ENCODE data around the gene PDE1A.

The PDE1A gene

GRCh38 chr2:182366628-182367027 lies 60.2 kb downstream of the PDE1A start:
- TF ChIP-seq REST (IDR thresholded peaks at IDR 0.05; ENCODE audit: insufficient read depth in 1 of 2, low read depth in 2 of 2, low read length in 2 of 2) (no peak), SIN3A (IDR thresholded peaks at IDR 0.05; ENCODE audit: borderline replicate concordance, insufficient read depth, low read length) (no peak), POLR2AphosphoS5 (IDR thresholded peaks at IDR 0.05; ENCODE audit: low read depth, low read length) (no peak), FOXP2 (optimal IDR thresholded peaks at IDR 0.05; ENCODE audit: borderline replicate concordance, extremely low read depth, extremely low read length, insufficient read depth) (no peak), TAF1 (IDR thresholded peaks at IDR 0.05; ENCODE audit: borderline replicate concordance, insufficient read depth, low read length) (no peak)

- TF ChIP-seq REST (IDR thresholded peaks at IDR 0.05; ENCODE audit: insufficient read depth in 1 of 2, low read depth in 2 of 2, low read length in 2 of 2) (no peak), TAF1 (IDR thresholded peaks at IDR 0.05; ENCODE audit: borderline replicate concordance, insufficient read depth, low read length) (no peak), POLR2AphosphoS5 (IDR thresholded peaks at IDR 0.05; ENCODE audit: low read depth, low read length) (no peak)
Observed at GRCh38 chr2:182365855-182366254, 61.0 kb downstream of the PDE1A start.

GRCh38 chr2:182361477-182361876 lies 65.4 kb downstream of the PDE1A start:
- TF ChIP-seq REST (IDR thresholded peaks at IDR 0.05; ENCODE audit: insufficient read depth in 1 of 2, low read depth in 2 of 2, low read length in 2 of 2) (no peak), POLR2AphosphoS5 (IDR thresholded peaks at IDR 0.05; ENCODE audit: low read depth, low read length) (no peak), TAF1 (IDR thresholded peaks at IDR 0.05; ENCODE audit: borderline replicate concordance, insufficient read depth, low read length) (no peak), FOXP2 (optimal IDR thresholded peaks at IDR 0.05; ENCODE audit: borderline replicate concordance, extremely low read depth, extremely low read length, insufficient read depth) (no peak), SIN3A (IDR thresholded peaks at IDR 0.05; ENCODE audit: borderline replicate concordance, insufficient read depth, low read length) (no peak)

- TF ChIP-seq TAF1 (IDR thresholded peaks at IDR 0.05; ENCODE audit: borderline replicate concordance, insufficient read depth, low read length) (no peak), SIN3A (IDR thresholded peaks at IDR 0.05; ENCODE audit: borderline replicate concordance, insufficient read depth, low read length) (no peak), POLR2AphosphoS5 (IDR thresholded peaks at IDR 0.05; ENCODE audit: low read depth, low read length) (no peak), REST (IDR thresholded peaks at IDR 0.05; ENCODE audit: insufficient read depth in 1 of 2, low read depth in 2 of 2, low read length in 2 of 2) (no peak), FOXP2 (optimal IDR thresholded peaks at IDR 0.05; ENCODE audit: borderline replicate concordance, extremely low read depth, extremely low read length, insufficient read depth) (no peak)
Observed at GRCh38 chr2:182360663-182361260, 66.1 kb downstream of the PDE1A start.
